GM12878 (cell line): ENCODE results near the gene IGLL1. TPM values are rescaled to one million over a fixed set of nuclear protein-coding genes. Genes with fewer than 3 reads are reported as not detected.

Experiments used
- ATAC-seq: fragments of 200-7000 bp; cut with Tn5 transposase; 3 replicates; pipeline ENCODE4 v1.9.1; 2020; ENCODE audit warnings: mild to moderate bottlenecking, moderate library complexity
- BruUV-seq: library from RNA; stranded (reverse); fragments of 400-500 nt; replicated peaks from 2 replicates; lab custom pipeline; 2021; lab: Mats Ljungman, UMichigan
- CTCF ChIA-PET: fragments of 300-600 bp; sonication (Branson Sonifier 250); formaldehyde crosslinking; extraction: SDS; loops from one replicate; lab custom pipeline; 2021; ENCODE audit warnings: inconsistent platforms; lab: Yijun Ruan, JAX
- POLR2A ChIA-PET: fragments of 350-600 bp; formaldehyde crosslinking; extraction: SDS; loops from one replicate; lab custom pipeline; 2021; ENCODE audit warnings: inconsistent platforms; lab: Charles Lee
- RAD21 ChIA-PET: fragments of 300-600 bp; sonication (Branson Sonifier 250); formaldehyde crosslinking; loops from one replicate; lab custom pipeline; 2023; ENCODE audit warnings: antibody characterized with exemption; ENCODE audit not compliant: unreplicated experiment; lab: Charles Lee
- SMC1A ChIA-PET: fragments of 300-600 bp; sonication (Branson Sonifier 250); formaldehyde crosslinking; loops from one replicate; lab custom pipeline; 2023; ENCODE audit not compliant: unreplicated experiment, uncharacterized antibody; lab: Charles Lee
- DNase-seq: peaks from one replicate; pipeline ENCODE4 v3.0.0-alpha.2; 2011; ENCODE audit warnings: low read depth, low spot score
- FAIRE-seq: peaks from 3 replicates; lab custom pipeline; 2011; peaks lifted over from hg19 to GRCh38; lab: Jason Lieb, UNC
- H2AFZ ChIP-seq: 2 replicates; pipeline ENCODE4 v1.6.0; 2011; ENCODE audit warnings: low read depth, low read length, control low read depth; ENCODE audit not compliant: control insufficient read depth
- H3K27ac ChIP-seq: 2 replicates; pipeline ENCODE4 v1.5.1; 2011; ENCODE audit warnings: control low read depth; ENCODE audit not compliant: control insufficient read depth, insufficient read depth
- H3K27me3 ChIP-seq, 2 experiments: replicated peaks in 1 of 2; 2 replicates each; pipeline versions ENCODE4 v1.6.0 to v1.6.1; 2011; ENCODE audit warnings: low read length in 1 of 2; ENCODE audit not compliant: control insufficient read depth in 2 of 2, insufficient read depth in 2 of 2
- H3K36me3 ChIP-seq, 2 experiments: 2 replicates each; pipeline ENCODE4 v1.5.1; 2011; ENCODE audit warnings: low read length in 1 of 2; ENCODE audit not compliant: control insufficient read depth in 2 of 2, insufficient read depth in 2 of 2
- H3K4me1 ChIP-seq: 2 replicates; pipeline ENCODE4 v1.6.1; 2011; ENCODE audit warnings: mild to moderate bottlenecking, low read length, moderate library complexity, mixed read lengths; ENCODE audit not compliant: control insufficient read depth, insufficient read depth
- H3K4me2 ChIP-seq: 2 replicates; pipeline ENCODE4 v1.6.0; 2011; ENCODE audit warnings: control low read depth; ENCODE audit not compliant: control insufficient read depth, insufficient read depth
- H3K4me3 ChIP-seq: fragments of 200-600 bp; sonication (generic); 2 replicates; pipeline ENCODE4 v1.5.1; 2016
- H3K79me2 ChIP-seq: 2 replicates; pipeline ENCODE4 v1.6.0; 2011; ENCODE audit warnings: low read length; ENCODE audit not compliant: control insufficient read depth, insufficient read depth
- H3K9ac ChIP-seq: 2 replicates; pipeline ENCODE4 v1.8.0; 2011; ENCODE audit warnings: low read length, control low read depth, mixed read lengths; ENCODE audit not compliant: control insufficient read depth, insufficient read depth
- H3K9me3 ChIP-seq: replicated peaks from 3 replicates; pipeline ENCODE4 v1.5.1; 2011; ENCODE audit warnings: mild to moderate bottlenecking, low read length; ENCODE audit not compliant: control insufficient read depth, insufficient read depth
- H4K20me1 ChIP-seq: 2 replicates; pipeline ENCODE4 v1.6.0; 2011; ENCODE audit not compliant: control insufficient read depth, insufficient read depth
- BHLHE40 ChIP-seq, 2 experiments: fragments of 450-650 bp in 1 of 2; IDR thresholded peaks; 2 replicates each; pipeline ENCODE4 v1.6.1; 2011 to 2017; ENCODE audit warnings: low read depth in 2 of 2, borderline replicate concordance in 1 of 2, improper control_type of control experiment in 1 of 2, low read length in 1 of 2, mild to moderate bottlenecking in 1 of 2
- HDAC2 ChIP-seq: fragments of 200-600 bp; sonication (generic); IDR thresholded peaks from 2 replicates; pipeline ENCODE4 v1.6.1; 2017
- KDM1A ChIP-seq: fragments of 200-600 bp; sonication (generic); IDR thresholded peaks from 2 replicates; pipeline ENCODE4 v1.6.1; 2016; ENCODE audit warnings: borderline replicate concordance
- PML ChIP-seq: IDR thresholded peaks from 2 replicates; pipeline ENCODE4 v1.6.1; 2012; ENCODE audit warnings: low read length, inconsistent platforms
- STAT3 ChIP-seq: IDR thresholded peaks from 2 replicates; pipeline ENCODE4 v1.6.1; 2011; ENCODE audit warnings: low read depth, low read length, improper control_type of control experiment
- TCF3 ChIP-seq: IDR thresholded peaks from 2 replicates; pipeline ENCODE4 v1.6.1; 2012; ENCODE audit warnings: low read depth, mild to moderate bottlenecking, low read length, borderline replicate concordance; ENCODE audit not compliant: insufficient read depth
- ZNF217 ChIP-seq: fragments of 450-650 bp; IDR thresholded peaks from 2 replicates; pipeline ENCODE4 v1.6.1; 2017; ENCODE audit warnings: antibody characterized with exemption, mild to moderate bottlenecking
- WGBS: methylation state at CpG from one replicate; pipeline ENCODE4 v1.1.6; 2016; ENCODE audit warnings: low lambda C conversion rate; ENCODE audit not compliant: insufficient replicate concordance, insufficient coverage; ENCODE audit errors: missing lambda C conversion rate; 5-methylcytosine and 5-hydroxymethylcytosine counted together
- in situ Hi-C: fragments of 300-500 bp; cut with MboI; formaldehyde crosslinking; loops from 9 replicates; pipeline ENCODE4 v1.14.3; 2018; ENCODE audit warnings: mixed read lengths
- intact Hi-C: fragments of 100-400 bp; cut with micrococcal nuclease; formaldehyde crosslinking; loops from one replicate; pipeline ENCODE4 v1.14.2; 2022; ENCODE audit not compliant: unreplicated experiment
- polyA plus RNA-seq, 11 experiments: library from polyadenylated mRNA; depleted of rRNA in 4 of 11; unstranded in 6 of 11; stranded (reverse) in 5 of 11; fragments of >200 nt; fragmentation: Nextera tagmentation in 4 of 11; fragmentation: Illumina TruSeq in 1 of 11; extraction: Ambion mirVana in 4 of 11; extraction: Trizol in 1 of 11; gene quantifications; 1 replicate in 1 of 11; 2 replicates in 10 of 11; pipeline versions ENCODE4 v1.2.1 to v1.2.3, GENCODE V29; 2011 to 2016; ENCODE audit warnings: inconsistent platforms in 2 of 11, missing spikeins in 2 of 11, low read depth in 1 of 11
- total RNA-seq, 4 experiments: library from RNA; depleted of rRNA in 3 of 4; stranded (reverse); fragments of >200 nt in 3 of 4; fragmentation: Illumina TruSeq in 1 of 4; extraction: Trizol in 1 of 4; gene quantifications; 2 replicates each; pipeline versions ENCODE4 v1.2.1 to v1.2.3, GENCODE V29; 2013 to 2021
- TF ChIP-seq, protein P1 (sequence below): IDR thresholded peaks from 2 replicates; pipeline ENCODE4 v1.6.1; 2012; ENCODE audit warnings: mild to moderate bottlenecking, low read depth, low read length
- TF ChIP-seq, protein P2 (sequence below): fragments of 450-650 bp; IDR thresholded peaks from 2 replicates; pipeline ENCODE4 v1.6.1; 2018; ENCODE audit warnings: borderline replicate concordance, mild to moderate bottlenecking; ENCODE audit not compliant: partially characterized antibody
- TF ChIP-seq, protein P3 (sequence below): IDR thresholded peaks from 2 replicates; pipeline ENCODE4 v1.6.1; 2012; ENCODE audit warnings: improper control_type of control experiment, low read depth, low read length; ENCODE audit not compliant: insufficient replicate concordance

The IGLL1 gene
- total and polyA plus RNA-seq, 10 of the 15 experiments (the other 5 are each of a cell fraction or from before 2014, with no cell fraction given), result not detected

- TF ChIP-seq, protein P1, sequence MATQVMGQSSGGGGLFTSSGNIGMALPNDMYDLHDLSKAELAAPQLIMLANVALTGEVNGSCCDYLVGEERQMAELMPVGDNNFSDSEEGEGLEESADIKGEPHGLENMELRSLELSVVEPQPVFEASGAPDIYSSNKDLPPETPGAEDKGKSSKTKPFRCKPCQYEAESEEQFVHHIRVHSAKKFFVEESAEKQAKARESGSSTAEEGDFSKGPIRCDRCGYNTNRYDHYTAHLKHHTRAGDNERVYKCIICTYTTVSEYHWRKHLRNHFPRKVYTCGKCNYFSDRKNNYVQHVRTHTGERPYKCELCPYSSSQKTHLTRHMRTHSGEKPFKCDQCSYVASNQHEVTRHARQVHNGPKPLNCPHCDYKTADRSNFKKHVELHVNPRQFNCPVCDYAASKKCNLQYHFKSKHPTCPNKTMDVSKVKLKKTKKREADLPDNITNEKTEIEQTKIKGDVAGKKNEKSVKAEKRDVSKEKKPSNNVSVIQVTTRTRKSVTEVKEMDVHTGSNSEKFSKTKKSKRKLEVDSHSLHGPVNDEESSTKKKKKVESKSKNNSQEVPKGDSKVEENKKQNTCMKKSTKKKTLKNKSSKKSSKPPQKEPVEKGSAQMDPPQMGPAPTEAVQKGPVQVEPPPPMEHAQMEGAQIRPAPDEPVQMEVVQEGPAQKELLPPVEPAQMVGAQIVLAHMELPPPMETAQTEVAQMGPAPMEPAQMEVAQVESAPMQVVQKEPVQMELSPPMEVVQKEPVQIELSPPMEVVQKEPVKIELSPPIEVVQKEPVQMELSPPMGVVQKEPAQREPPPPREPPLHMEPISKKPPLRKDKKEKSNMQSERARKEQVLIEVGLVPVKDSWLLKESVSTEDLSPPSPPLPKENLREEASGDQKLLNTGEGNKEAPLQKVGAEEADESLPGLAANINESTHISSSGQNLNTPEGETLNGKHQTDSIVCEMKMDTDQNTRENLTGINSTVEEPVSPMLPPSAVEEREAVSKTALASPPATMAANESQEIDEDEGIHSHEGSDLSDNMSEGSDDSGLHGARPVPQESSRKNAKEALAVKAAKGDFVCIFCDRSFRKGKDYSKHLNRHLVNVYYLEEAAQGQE, result no peak
- TF ChIP-seq KDM1A, result no peak
- no peak for TF ChIP-seq BHLHE40 (IDR thresholded peaks at IDR 0.05; ENCODE audit: borderline replicate concordance in 1 of 2, low read depth in 2 of 2, low read length in 1 of 2)
- no peak for TF ChIP-seq HDAC2
- no peak for TF ChIP-seq PML
Observed at GRCh38 chr22:23583836-23584235, 3.7 kb upstream of the IGLL1 start (continued).

- H3K27ac ChIP-seq, result no peak overlapping the region
- no TSS peak for BruUV-seq
- H3K4me3 ChIP-seq, result no peak overlapping the region
- no peak for FAIRE-seq
- POLR2A ChIA-PET, result no interaction called here
- H2AFZ ChIP-seq, result no peak overlapping the region
- H4K20me1 ChIP-seq, result no peaks in the 10 kb centered on the region
- ATAC-seq, result no peak
- H3K79me2 ChIP-seq, result no peaks in the 10 kb centered on the region
- 0% methylated on average over 7 of the region's 7 CpGs for WGBS
- in situ Hi-C loops (no loop called here), intact Hi-C loops (no loop called here)
- no peak overlapping the region for H3K9ac ChIP-seq
- SMC1A ChIA-PET, result interaction anchor here (0.9 kb wide), 1 partner anchor 8 kb away, joined by 3 read pairs; no protein-coding TSS in a partner anchor
- peaks cover 0 to 5% of the 10 kb centered on the region in 2 experiments; a peak in 2 of 4 replicates for H3K27me3 ChIP-seq
- no peaks in the 10 kb centered on the region for H3K4me1 ChIP-seq
- no peaks in the 10 kb centered on the region for H3K9me3 ChIP-seq
- no peaks in the 10 kb centered on the region for H3K36me3 ChIP-seq
- H3K4me2 ChIP-seq, result no peak overlapping the region
- RAD21 ChIA-PET, result no interaction called here
- no peak for DNase-seq
- CTCF ChIA-PET, result no interaction called here
- TF ChIP-seq STAT3, result no peak
- TF ChIP-seq ZNF217, result no peak
- TF ChIP-seq, protein P2, sequence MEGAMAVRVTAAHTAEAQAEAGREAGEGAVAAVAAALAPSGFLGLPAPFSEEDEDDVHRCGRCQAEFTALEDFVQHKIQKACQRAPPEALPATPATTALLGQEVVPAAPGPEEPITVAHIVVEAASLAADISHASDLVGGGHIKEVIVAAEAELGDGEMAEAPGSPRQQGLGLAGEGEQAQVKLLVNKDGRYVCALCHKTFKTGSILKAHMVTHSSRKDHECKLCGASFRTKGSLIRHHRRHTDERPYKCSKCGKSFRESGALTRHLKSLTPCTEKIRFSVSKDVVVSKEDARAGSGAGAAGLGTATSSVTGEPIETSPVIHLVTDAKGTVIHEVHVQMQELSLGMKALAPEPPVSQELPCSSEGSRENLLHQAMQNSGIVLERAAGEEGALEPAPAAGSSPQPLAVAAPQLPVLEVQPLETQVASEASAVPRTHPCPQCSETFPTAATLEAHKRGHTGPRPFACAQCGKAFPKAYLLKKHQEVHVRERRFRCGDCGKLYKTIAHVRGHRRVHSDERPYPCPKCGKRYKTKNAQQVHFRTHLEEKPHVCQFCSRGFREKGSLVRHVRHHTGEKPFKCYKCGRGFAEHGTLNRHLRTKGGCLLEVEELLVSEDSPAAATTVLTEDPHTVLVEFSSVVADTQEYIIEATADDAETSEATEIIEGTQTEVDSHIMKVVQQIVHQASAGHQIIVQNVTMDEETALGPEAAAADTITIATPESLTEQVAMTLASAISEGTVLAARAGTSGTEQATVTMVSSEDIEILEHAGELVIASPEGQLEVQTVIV, result no peak
- TF ChIP-seq, protein P3, sequence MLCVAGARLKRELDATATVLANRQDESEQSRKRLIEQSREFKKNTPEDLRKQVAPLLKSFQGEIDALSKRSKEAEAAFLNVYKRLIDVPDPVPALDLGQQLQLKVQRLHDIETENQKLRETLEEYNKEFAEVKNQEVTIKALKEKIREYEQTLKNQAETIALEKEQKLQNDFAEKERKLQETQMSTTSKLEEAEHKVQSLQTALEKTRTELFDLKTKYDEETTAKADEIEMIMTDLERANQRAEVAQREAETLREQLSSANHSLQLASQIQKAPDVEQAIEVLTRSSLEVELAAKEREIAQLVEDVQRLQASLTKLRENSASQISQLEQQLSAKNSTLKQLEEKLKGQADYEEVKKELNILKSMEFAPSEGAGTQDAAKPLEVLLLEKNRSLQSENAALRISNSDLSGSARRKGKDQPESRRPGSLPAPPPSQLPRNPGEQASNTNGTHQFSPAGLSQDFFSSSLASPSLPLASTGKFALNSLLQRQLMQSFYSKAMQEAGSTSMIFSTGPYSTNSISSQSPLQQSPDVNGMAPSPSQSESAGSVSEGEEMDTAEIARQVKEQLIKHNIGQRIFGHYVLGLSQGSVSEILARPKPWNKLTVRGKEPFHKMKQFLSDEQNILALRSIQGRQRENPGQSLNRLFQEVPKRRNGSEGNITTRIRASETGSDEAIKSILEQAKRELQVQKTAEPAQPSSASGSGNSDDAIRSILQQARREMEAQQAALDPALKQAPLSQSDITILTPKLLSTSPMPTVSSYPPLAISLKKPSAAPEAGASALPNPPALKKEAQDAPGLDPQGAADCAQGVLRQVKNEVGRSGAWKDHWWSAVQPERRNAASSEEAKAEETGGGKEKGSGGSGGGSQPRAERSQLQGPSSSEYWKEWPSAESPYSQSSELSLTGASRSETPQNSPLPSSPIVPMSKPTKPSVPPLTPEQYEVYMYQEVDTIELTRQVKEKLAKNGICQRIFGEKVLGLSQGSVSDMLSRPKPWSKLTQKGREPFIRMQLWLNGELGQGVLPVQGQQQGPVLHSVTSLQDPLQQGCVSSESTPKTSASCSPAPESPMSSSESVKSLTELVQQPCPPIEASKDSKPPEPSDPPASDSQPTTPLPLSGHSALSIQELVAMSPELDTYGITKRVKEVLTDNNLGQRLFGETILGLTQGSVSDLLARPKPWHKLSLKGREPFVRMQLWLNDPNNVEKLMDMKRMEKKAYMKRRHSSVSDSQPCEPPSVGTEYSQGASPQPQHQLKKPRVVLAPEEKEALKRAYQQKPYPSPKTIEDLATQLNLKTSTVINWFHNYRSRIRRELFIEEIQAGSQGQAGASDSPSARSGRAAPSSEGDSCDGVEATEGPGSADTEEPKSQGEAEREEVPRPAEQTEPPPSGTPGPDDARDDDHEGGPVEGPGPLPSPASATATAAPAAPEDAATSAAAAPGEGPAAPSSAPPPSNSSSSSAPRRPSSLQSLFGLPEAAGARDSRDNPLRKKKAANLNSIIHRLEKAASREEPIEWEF, result no peak
- TF ChIP-seq TCF3, result no peak
Observed at GRCh38 chr22:23583153-23583552, 3.1 kb upstream of the IGLL1 start.
